C1 segment of cervical spinal cord (tissue), 14 donors: Measurements from ENCODE around the gene GOLGA7B.

Source experiments
- DNase-seq, 14 donors: peaks; one replicate each; lab custom pipeline; 2025; lab: John Stamatoyannopoulos, UW

Gene GOLGA7B

DNA sequence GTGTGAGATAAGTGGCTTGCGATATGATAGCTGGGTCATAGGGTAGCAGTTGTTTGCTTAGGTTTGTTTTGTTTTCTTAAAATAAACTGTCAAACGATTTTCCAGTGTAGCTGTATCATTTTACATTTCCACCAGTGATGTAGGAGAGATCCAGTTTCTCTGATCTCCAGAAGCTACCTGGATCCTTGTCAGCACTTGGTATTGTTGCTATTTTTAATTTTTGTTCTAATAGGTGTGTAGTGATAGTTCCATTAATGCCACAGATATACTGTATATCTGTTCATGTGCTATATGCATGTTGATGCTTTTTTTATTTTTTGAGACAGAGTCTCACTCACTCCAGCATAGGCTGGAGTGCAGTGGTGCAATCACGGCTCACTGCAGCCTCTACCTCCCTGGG lies 44.4 kb downstream of the GOLGA7B start:
- no peak for DNase-seq

GRCh38 chr10:97895084-97895483 lies 45.4 kb downstream of the GOLGA7B start:
- DNase-seq: no peak

GRCh38 chr10:97895915-97896314 lies 46.3 kb downstream of the GOLGA7B start:
- no peak for DNase-seq

DNA sequence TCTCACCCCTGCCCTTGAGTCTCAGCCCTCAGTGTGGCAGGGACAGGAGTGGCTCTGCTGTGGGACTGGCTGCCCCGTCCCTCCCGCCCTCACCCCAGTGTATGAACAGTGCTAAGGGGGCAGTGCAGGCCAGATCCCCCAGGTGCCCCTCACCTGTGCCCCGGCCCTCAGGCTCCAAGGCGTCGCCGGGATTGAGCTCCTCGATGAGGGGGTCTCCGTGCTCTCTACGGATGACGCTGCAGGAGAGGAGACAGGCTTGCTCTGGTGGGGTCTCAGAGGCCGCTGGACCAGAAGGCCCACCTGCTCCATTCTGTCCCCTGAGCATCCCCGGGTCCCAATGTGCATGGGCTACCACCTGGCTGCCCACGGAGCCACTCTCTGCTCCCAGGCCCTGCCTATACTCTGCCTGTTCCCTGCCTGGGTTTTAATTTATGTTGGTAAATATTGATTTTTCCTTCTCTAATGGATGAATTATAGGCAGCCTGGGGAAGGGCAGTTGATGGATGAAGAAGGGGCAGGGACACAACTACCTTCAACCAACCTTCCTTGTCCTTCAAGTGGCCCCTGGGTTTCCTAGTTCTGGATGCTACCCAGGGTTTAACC lies 47.2 kb downstream of the GOLGA7B start:
- no peak for DNase-seq

DNA sequence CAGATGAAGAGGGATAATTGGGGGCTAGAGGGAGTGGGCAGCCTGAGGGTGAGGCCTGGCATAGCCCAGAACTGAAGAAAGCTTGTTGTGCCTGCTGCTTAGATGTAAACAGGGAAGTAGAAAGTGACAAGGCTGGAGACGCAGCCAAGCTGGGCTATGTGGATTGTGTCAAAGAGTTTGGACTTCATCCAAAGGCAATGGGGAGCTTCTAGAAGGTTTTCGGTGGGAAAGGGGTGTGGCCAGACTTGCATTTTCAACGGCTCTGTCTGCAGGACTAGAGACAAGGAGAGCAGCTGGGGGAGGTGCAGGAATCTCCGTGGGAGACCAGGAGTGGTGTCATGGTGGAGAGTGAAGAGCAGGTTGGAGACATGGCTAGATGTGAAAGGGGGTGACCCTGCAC lies 48.8 kb downstream of the GOLGA7B start:
- no peak for DNase-seq

GRCh38 chr10:97901381-97901780 lies 51.7 kb downstream of the GOLGA7B start:
- no peak for DNase-seq

- peak in 1 of 14 donors; percentile 64 for DNase-seq
These were observed 53.7 kb downstream of the GOLGA7B start for GRCh38 chr10:97903128-97904017.

GRCh38 chr10:97904018-97904381 lies 54.4 kb downstream of the GOLGA7B start:
- no peak for DNase-seq

DNA sequence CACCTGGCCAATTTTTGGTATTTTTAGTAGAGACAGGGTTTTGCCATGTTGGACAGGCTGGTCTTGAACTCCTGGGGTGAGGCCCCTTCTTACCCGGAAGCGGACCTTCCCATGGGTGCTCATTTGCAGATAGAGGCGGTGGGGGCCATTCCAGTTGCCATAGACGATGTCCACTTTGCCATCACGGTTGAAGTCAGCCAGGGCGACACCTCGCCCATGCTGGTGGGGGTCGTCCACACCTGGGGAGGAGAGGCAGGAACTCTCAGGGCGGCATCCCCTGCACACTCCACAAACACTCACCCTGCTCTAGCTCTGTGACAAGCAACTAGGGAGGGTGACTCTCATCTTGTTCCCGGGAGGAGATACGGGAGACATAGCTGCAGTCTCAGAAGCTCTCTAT lies 54.9 kb downstream of the GOLGA7B start:
- no peak for DNase-seq

DNA sequence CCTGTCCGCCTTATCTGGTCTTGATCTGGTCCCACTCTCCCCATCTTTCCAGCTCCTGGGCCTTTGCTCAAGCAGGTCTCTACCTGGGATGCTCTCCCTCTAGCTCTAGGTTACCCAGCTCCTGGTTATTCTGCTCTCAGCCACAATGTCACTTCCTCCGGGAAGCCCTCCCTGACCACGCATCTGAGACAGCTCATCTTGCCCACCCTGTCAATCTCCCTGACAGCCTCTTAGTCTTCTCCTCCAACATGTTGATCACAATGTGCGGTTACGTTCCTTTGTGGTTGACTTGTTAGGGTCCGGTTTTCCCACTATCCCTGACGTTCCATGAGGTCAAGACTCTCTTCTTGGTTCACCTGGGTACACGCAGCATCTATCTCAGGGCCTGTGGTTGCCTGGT lies 55.6 kb downstream of the GOLGA7B start:
- DNase-seq: no peak

DNA sequence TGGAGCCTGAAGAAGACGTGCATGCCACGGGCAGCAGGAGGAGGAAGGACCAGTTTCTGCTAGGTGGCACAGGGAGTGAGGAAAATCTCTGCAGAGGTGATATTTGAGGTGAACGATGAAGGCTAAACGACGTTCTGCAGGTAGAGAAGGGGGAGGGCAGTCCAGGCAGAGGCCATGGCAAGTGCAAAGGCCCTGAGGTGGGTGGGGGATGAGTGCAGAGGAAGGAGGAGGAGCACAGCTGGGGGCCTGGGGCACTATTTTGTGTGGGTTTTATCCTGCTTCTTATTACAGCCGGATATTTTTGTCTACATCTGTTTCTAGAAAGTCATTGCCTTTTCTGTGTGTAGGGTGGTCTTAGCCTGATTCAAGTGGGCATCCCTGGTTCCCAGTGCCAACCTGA lies 57.6 kb downstream of the GOLGA7B start:
- no peak for DNase-seq

DNA sequence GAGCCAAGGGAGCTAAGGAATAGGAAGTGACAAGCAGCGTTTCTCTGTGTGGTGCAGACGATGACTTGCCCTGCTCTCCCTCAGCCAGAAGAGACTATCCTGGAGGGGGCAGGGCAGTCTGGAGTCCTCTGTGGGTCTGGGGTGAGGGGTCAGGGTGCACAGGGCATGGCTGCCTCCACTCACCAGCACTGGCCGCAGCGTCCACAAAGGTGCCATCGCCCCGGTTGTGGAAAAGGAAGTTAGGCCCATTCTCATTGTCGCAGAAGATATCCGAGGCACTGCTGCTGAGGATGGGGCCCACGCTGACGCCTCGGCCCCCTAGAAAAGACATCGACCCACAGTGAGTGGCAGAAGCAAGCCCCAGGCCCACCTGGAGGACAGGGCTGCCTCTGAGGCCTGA lies 58.2 kb downstream of the GOLGA7B start:
- no peak for DNase-seq

DNA sequence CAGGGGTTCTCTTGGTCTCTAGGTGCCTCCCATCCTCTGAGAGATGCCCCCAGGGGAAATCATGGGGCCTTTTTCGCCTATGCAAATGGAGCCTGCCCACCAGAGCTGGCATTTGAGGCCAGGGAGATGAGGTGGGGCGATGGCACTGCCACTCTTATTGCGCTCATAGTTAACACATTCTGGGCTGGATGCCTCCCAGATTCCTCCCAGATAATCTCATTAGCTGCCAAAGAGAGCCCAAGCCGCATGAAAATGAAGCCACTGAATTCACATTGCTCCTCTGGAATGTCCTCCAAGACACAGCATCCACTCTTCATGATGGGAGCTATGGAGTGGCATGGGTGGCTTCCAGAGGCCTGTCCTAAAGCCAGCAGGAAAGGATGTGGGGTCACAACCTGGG lies 61.0 kb downstream of the GOLGA7B start:
- DNase-seq: no peak

DNA sequence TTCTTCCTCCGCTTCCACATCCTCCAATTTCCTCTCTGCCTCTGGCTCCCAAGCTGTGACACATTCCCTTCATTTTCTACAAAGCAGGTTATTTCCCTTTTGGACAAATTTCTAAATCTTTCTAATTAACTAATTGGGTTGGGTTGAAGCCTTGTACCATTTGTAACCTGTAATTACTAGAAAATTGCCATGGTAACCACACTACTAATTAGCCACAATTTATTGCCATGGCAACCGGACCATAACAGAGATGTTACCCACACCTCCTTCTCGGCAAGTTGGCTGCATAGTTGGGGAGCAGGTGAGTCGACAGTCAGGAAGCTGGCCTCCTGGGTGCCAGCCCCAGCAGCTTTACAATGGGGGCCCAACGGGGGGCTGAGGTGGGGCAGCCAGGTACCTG lies 61.6 kb downstream of the GOLGA7B start:
- DNase-seq: no peak

DNA sequence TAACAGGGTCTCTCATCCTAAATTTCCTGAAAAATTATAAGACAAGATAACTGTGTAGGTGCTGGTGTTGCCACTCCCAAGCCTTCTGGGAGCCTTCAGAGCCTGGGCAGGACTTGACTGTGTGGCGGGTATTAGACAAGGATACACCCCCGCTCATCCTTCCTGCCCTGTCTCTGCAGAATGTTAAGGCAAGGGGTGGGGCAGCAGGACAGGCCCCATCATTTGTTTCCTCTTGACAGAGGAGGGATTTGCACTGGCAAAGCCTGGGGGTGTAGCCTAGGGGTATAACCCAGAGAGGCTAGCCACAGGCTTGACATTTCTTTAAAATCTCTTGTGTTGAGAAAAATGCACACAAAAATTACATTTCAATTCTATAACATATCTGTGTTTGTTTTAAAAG lies 63.5 kb downstream of the GOLGA7B start:
- DNase-seq: no peak

- no peak for DNase-seq
These were observed 64.0 kb downstream of the GOLGA7B start for GRCh38 chr10:97913614-97914013.

GRCh38 chr10:97914171-97914836 lies 64.7 kb downstream of the GOLGA7B start:
- DNase-seq: peak in 1 of 14 donors; percentile 45

DNA sequence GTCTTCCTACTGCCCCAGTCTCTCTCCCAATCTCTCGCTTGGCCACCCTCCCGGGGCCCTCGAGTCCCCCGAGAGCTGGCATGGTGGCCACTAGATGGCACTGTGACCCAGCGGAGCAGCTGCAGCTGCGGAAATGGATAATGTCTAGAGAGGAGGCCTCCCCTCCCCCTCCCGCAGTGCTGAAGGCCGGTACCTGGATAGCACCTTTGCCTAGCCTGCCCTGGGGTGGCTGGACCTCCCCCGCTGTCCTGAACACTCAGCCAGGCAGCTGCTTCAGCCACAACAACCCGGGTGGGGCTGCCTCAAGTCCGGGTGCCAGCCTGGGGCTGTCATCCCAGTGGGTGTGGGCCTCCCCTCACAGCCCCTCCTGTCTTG lies 65.2 kb downstream of the GOLGA7B start:
- DNase-seq: peak in 13 of 14 donors; percentile 6 to 77 (median 54)

DNA sequence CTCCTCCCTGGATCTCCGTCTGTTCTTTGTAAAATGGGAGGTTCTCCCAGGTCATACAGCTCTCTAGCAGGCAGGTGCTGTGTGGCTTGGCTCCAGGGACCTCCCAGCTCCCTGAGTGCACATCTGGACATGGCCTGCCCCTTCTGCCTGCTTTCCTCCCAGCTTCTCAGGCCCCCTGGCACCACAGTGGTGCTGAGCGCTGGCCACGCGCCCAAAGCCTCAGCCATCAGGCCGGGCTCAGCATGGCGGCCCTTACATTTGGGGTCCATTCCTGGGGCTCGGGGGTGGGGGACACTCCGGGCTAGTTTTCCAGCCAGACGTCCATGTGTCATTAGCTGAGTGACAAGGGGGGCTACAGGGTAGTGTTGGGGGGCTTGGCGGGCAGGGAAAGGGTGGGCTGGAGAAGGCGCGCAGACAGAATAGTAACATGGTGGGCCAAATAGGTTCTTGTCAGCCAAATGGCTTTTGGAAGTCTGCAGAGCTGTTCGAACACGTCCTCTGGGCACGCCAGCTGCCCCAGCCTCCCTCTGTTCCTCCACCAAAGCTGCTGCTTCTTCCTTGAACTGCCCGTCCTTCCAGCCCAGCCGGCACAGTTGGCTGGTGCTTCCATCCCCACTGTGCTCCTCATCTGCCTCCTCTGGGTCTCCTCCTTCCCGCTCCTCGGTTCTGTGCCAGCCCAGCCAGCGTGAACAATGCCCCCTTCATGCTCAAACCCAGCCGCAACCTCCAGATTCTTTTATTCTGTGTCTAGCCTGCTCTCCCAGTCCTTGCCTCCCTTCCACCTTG lies 65.9 kb downstream of the GOLGA7B start:
- peak in 13 of 14 donors; percentile 24 to 84 (median 61) for DNase-seq

DNA sequence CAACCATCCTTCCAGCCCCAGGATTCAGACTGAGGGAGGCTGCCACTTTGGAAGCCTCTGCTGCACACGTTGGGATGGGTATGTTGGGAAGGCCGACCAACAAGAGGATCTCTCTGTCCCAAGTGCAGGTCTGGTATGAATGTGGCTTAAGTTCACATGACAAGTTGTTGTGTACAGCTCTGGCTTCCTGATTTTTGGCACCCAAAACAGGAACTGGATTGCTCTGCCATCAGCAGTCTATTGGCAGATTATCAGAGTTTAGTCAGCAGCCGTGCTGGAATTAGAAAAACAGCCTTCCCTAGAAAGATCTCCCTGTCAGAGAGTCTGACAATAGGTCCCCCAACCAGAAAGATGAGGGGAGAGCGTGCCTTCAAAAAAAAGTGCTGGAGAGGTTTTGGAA lies 66.9 kb downstream of the GOLGA7B start:
- DNase-seq: peak in 12 of 14 donors; percentile 15 to 67 (median 46)

DNA sequence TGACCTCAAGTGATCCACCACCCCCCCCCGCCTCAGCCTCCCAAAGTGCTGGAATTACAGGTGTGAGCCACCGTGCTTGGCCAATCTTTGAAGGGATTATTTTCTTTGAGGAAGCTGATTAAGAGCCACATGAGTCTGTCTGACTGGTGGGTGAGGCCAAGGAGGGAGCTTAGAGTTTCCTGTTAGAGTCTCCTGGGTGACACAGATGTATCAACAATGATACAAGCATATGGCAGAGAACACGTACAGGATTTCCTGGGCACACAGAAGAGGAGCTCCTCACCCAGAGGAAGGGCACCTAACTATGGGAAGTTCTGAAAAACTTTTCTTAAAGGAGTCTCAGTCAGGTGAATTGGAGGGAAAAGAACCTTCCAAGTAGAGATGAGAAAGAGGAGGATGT lies 69.4 kb downstream of the GOLGA7B start:
- DNase-seq: no peak

DNA sequence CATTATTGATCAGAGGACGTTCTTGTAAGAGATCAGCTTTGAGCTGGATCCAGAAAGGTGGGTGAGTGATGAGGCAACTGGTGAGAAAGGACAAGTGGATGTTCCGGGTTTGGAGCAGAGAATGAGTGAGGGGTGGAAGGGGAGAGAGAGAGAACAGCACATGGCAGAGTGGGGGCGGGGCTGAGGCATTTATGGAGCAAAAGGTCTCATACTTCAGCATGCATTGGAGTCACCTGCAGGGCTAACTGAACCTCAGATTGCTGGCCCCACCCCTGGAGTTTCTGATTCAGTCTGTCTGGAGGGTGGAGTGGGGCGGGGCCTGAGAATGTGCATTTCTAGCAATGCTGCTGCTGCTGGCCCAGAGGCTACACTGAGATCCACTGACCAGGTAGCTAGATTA lies 71.2 kb downstream of the GOLGA7B start:
- no peak for DNase-seq
